Measurements from ENCODE around the gene XAF1. TPM values are rescaled to one million over a fixed set of nuclear protein-coding genes. Genes with fewer than 3 reads are reported as not detected.

XAF1 gene, protein sequence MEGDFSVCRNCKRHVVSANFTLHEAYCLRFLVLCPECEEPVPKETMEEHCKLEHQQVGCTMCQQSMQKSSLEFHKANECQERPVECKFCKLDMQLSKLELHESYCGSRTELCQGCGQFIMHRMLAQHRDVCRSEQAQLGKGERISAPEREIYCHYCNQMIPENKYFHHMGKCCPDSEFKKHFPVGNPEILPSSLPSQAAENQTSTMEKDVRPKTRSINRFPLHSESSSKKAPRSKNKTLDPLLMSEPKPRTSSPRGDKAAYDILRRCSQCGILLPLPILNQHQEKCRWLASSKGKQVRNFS
- total RNA-seq: 4.6 TPM

DNA sequence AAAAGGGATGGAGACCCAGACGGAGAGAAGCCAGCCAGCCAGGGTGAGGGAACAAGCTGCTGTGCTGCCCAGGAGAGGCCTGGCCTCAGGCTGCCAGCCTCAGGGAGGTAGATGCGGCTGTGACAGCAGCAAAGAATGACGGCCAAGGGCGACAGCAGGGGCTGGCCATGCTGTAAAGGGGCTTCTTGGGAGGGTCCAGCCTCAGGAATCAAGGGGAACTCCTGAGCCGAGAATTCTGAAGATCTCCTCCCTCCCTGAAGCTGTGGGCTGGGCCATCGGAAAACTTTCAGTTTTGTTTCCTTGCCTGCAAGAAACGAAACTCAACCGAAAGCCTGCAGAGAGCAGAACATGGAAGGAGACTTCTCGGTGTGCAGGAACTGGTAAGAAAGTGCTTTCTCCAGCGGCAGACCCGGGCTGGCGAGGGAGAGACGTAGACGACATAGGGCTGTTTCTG, at the start of gene XAF1:
Gene XAF1, plus strand, starts transcription at position 316 of the 454 bp plus-strand sequence. Its CDS starts 33 bp downstream, at position 349.

DNA sequence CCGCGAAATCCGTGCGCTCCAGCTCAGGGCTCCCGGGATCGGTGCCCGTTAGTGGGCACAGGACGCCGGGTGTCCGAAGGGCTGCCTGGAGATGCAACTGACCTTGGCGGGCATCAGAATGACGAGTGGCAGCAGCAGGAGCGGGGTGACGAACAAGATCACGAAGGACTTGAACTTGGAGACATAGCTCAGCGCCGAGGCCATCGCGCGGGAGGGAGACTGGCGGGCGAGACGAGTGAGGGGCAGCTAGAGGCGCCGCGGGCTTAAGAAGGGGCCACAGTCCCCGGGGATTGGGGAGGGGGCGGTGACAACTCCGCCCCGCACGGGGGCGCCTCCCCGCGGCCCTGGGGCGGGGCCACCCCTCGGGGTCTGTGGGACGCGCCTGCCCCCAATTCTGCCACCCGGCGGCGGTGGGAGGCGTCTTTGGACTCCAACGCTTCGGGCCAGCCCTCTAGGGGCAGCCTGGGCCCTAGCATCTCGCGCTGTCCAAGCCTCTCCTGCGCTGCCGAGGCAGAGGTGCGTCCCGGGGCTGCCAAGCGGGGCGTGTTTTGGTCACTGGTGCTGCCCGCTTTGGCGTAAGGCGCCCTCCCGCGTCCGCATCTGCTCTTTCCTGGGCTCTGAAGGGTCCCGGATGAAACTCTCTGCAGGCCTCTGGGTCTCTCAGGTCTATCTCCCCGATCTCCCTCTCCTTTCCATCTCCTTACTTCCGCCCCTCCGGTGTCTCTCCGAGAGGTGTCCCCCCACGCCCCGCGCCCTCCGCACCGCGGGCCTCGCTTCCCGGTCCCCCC, 42.5 kb upstream of the XAF1 start, which contains the start of gene SLC13A5:
Gene SLC13A5, minus strand, starts transcription at position 240 of the 788 bp plus-strand sequence. Its CDS starts 36 bp downstream, at position 204.

DNA sequence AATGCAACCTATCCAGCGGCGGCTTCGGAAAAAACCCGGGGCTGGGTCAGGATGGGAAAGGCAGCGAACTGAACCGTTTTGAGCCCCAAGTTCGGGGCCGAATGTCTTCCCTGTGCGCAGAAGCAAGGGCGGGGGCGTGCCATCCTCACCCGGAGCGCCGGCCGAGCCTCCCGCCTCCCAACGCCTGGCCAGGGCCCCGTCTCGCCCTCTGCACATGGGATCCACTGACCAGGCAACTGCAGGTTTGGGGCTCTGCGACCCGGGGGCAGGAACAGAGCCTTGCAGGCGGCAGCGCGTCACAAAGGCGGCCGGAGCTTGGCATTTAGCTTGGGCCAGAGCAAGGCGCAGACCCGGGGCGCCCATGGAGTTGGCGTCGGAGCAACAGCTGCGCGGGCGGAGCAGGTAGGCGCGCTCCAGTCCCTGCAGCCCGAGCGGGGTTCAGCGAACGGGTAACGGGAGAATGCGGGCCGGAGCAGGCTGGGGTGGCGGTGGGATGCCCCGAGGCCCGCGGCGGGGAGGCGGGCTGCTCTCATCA, 20.1 kb downstream of the XAF1 start, which contains the start of gene FBXO39:
Gene FBXO39, plus strand, starts transcription at position 345 of the 535 bp plus-strand sequence. CDS start 3,654 bp downstream, outside the sequence.

Small RNA genes within 50 kb of the gene (small RNA-seq; reads per million reads assigned to genes)
- not detected for gene AC004706.2

Other genes with a start within 250 kb of the XAF1 start
- 25.6 TPM for gene PITPNM3, start 199.5 kb upstream of the XAF1 start, total RNA-seq
- 33.7 TPM for gene KIAA0753, start 115.3 kb upstream of the XAF1 start, total RNA-seq
- gene TXNDC17, start 115.0 kb upstream of the XAF1 start, total RNA-seq: 48.4 TPM
- 13.4 TPM for gene MED31, start 104.4 kb upstream of the XAF1 start, total RNA-seq
- gene C17orf100, start 104.3 kb upstream of the XAF1 start, total RNA-seq: 5.3 TPM
- 2.3 TPM for gene SLC13A5, start 42.7 kb upstream of the XAF1 start, total RNA-seq
- gene FBXO39, start 20.2 kb downstream of the XAF1 start, total RNA-seq: not detected
- 9.5 TPM for gene TEKT1, start 75.7 kb downstream of the XAF1 start, total RNA-seq
- gene ALOX12, start 240.0 kb downstream of the XAF1 start, total RNA-seq: not detected